ENCODE measurements around the gene GAB2. TPM values are rescaled to one million over a fixed set of nuclear protein-coding genes. Genes with fewer than 3 reads are reported as not detected.

The GAB2 gene
- total RNA-seq, 1 experiment from 2014 or later: 4.2 TPM

DNA sequence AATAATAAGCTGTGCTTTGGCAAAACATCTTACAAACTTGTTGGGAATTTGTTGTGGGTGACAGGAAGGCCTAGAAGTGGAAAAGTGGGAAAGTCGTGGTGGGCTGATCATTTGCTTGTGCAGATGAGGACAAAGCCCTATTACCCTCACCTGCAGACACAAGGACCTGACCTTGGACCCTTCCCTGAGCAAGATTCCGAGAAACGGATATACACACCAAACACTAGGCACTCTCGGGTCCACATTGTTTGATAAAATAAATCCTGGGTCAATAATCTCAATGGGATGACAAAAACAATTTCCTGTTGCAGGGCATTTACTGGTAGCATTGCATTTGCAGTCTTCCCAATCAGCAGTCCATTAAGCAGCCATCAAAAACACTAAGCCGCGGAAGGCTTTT lies 89.7 kb downstream of the GAB2 start:
- ChIA-PET POLR2A (interaction anchor here (0.6 kb wide), 1 partner anchor 17 kb away, joined by 3 read pairs; no protein-coding TSS in a partner anchor), CTCF (interaction anchor here (0.5 to 0.7 kb wide), 2 partner anchors 221 to 476 kb away, joined by 3 read pairs; no protein-coding TSS in a partner anchor)
- TF ChIP-seq CTCF (IDR thresholded peaks at IDR 0.05; ENCODE audit: unreplicated experiment): no peak

DNA sequence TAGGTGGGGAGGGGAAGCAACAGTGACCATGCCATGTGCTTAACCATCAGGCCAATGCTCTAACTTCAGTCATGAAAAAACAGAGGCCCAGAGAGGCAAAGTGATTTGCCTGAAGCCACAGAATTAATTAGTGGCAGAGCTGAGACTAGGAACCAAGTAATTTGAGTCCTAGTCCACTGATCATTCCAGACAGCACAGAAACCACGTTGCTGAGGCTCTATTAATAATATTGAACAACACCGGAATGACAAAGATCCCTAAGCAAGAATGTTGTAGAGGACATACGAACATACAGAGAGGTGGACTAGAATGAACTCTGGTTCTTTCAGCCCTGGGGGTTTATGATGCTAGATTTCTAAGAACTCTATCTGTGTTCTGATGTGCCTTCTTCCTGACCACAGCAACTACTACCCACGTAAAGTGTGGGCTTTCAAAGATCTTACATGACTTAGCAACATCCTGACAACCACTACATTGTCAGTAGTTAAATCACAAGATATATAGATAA lies 92.3 kb downstream of the GAB2 start:
- no peaks in the 10 kb centered on the region for H3K4me1 Mint-ChIP-seq (ENCODE audit: insufficient read depth, unreplicated experiment)
- no peak for DNase-seq (ENCODE audit: unreplicated experiment)
- ChIA-PET CTCF (interaction anchor here (0.8 kb wide), 1 partner anchor 10 kb away, joined by 3 read pairs; no protein-coding TSS in a partner anchor), POLR2A (no interaction called here)
- BruUV-seq (replicated peaks): no TSS peak
- H3K27ac Mint-ChIP-seq (ENCODE audit: low read depth, unreplicated experiment): no peak overlapping the region
- no peak for TF ChIP-seq CTCF (IDR thresholded peaks at IDR 0.05; ENCODE audit: unreplicated experiment)
- H3K4me3 Mint-ChIP-seq (ENCODE audit: unreplicated experiment): no peak overlapping the region
- intact Hi-C loops (cut with micrococcal nuclease): no loop called here
- no peaks in the 10 kb centered on the region for H3K9me3 Mint-ChIP-seq (ENCODE audit: unreplicated experiment)
- H3K27me3 Mint-ChIP-seq (ENCODE audit: insufficient read depth, unreplicated experiment): no peaks in the 10 kb centered on the region
- H3K36me3 Mint-ChIP-seq (ENCODE audit: insufficient read depth, unreplicated experiment): no peaks in the 10 kb centered on the region

More for the DNA sequence above, 89.7 kb downstream of the GAB2 start:
- Mint-ChIP-seq H3K27me3 (ENCODE audit: insufficient read depth, unreplicated experiment) (no peaks in the 10 kb centered on the region), H3K4me1 (ENCODE audit: insufficient read depth, unreplicated experiment) (no peaks in the 10 kb centered on the region), H3K27ac (ENCODE audit: low read depth, unreplicated experiment) (no peak overlapping the region), H3K36me3 (ENCODE audit: insufficient read depth, unreplicated experiment) (no peaks in the 10 kb centered on the region), H3K4me3 (ENCODE audit: unreplicated experiment) (no peak overlapping the region), H3K9me3 (ENCODE audit: unreplicated experiment) (no peaks in the 10 kb centered on the region)
- DNase-seq (ENCODE audit: unreplicated experiment): no peak
- intact Hi-C loops (cut with micrococcal nuclease): no loop called here
- no TSS peak for BruUV-seq (replicated peaks)

- H3K4me3 Mint-ChIP-seq (ENCODE audit: unreplicated experiment): no peak overlapping the region
- CTCF ChIA-PET: no interaction called here
- intact Hi-C loops (cut with micrococcal nuclease): no loop called here
- no peaks in the 10 kb centered on the region for H3K4me1 Mint-ChIP-seq (ENCODE audit: insufficient read depth, unreplicated experiment)
- no peak overlapping the region for H3K27ac Mint-ChIP-seq (ENCODE audit: low read depth, unreplicated experiment)
- H3K27me3 Mint-ChIP-seq (ENCODE audit: insufficient read depth, unreplicated experiment): no peaks in the 10 kb centered on the region
- no TSS peak for BruUV-seq (replicated peaks)
- no peak for TF ChIP-seq CTCF (IDR thresholded peaks at IDR 0.05; ENCODE audit: unreplicated experiment)
- no peak for DNase-seq (ENCODE audit: unreplicated experiment)
- no peaks in the 10 kb centered on the region for H3K36me3 Mint-ChIP-seq (ENCODE audit: insufficient read depth, unreplicated experiment)
- POLR2A ChIA-PET: no interaction called here
- no peaks in the 10 kb centered on the region for H3K9me3 Mint-ChIP-seq (ENCODE audit: unreplicated experiment)
These were observed 94.3 kb downstream of the GAB2 start for GRCh38 chr11:78323363-78323762.

DNA sequence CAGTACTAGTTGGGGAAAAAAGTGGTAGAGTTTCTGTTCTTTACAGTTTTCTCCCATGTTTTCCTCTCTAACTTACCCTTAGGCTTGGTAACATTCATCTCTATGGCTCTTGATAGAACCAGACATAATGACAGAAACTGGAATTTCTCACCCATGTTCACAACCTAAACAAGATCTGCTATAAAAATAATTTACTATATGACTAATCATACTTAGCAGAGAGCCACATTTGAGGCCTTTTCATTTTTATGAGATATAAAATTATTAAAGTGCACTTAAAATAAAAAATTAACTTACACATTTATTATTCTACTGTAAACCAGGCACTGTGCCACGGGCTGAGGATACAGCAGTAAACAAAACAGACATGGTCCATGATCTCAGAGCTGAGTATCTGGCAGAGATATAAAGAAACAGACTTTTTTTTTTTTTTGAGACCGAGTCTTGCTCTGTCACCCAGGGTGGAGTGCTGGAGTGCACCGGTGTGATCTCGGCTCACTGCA lies 98.1 kb downstream of the GAB2 start:
- intact Hi-C loops (cut with micrococcal nuclease): no loop called here
- Mint-ChIP-seq H3K9me3 (ENCODE audit: unreplicated experiment) (no peaks in the 10 kb centered on the region), H3K36me3 (ENCODE audit: insufficient read depth, unreplicated experiment) (no peaks in the 10 kb centered on the region), H3K4me3 (ENCODE audit: unreplicated experiment) (no peak overlapping the region), H3K27me3 (ENCODE audit: insufficient read depth, unreplicated experiment) (no peaks in the 10 kb centered on the region), H3K27ac (ENCODE audit: low read depth, unreplicated experiment) (no peak overlapping the region), H3K4me1 (ENCODE audit: insufficient read depth, unreplicated experiment) (peaks cover 4% of the 10 kb centered on the region)
- no peak for DNase-seq (ENCODE audit: unreplicated experiment)
- no TSS peak for BruUV-seq (replicated peaks)
- no peak for TF ChIP-seq CTCF (IDR thresholded peaks at IDR 0.05; ENCODE audit: unreplicated experiment)
- ChIA-PET POLR2A (no interaction called here), CTCF (interaction anchor here (0.7 kb wide), 1 partner anchor 8 kb away, joined by 3 read pairs; no protein-coding TSS in a partner anchor)
